ENCODE results near the gene APEX1.

APEX1 gene

DNA sequence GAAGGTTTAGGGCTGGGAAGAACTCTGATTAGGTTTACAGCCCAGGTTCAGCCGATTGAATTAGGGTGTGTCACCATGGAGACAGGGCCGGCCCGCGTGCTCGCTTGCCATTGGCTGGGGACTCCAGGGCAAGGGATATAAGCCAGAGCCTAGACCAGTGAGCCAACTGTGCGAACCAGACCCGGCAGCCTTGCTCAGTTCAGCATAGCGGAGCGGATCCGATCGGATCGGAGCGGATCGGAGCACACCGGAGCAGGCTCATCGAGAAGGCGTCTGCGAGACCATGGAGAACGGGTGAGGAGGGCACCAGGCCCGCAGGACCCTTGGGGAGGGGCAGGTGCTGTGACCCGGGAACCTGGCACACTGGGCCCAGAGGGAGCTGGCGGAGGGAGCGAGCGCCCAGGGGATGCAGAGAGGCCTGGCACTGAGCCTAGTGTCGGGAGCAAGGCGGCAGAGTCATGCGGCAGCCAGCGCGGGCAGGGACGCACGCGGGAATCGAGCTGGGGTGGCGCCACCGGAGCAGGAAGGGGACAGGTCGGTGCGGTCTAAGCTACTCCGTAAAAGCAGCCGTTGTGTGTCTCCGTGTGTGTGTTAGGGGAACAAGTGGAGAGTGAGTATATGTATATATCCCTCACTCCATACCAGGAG, 14.3 kb downstream of the APEX1 start, which contains the start of gene PNP:
PNP (plus strand) TSS at position 165 of the 648 bp plus-strand sequence; CDS start at position 284, 119 bp downstream.
- peak; percentile 30; the same call in 1 of the 2 replicates for TF ChIP-seq ZFX (IDR thresholded peaks at IDR 0.05)
- TF ChIP-seq, protein P1, sequence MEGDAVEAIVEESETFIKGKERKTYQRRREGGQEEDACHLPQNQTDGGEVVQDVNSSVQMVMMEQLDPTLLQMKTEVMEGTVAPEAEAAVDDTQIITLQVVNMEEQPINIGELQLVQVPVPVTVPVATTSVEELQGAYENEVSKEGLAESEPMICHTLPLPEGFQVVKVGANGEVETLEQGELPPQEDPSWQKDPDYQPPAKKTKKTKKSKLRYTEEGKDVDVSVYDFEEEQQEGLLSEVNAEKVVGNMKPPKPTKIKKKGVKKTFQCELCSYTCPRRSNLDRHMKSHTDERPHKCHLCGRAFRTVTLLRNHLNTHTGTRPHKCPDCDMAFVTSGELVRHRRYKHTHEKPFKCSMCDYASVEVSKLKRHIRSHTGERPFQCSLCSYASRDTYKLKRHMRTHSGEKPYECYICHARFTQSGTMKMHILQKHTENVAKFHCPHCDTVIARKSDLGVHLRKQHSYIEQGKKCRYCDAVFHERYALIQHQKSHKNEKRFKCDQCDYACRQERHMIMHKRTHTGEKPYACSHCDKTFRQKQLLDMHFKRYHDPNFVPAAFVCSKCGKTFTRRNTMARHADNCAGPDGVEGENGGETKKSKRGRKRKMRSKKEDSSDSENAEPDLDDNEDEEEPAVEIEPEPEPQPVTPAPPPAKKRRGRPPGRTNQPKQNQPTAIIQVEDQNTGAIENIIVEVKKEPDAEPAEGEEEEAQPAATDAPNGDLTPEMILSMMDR (conservative IDR thresholded peaks at IDR 0.05), result no peak
- peak within 1 kb of the TSS; percentile 89 for H3K27ac ChIP-seq

DNA sequence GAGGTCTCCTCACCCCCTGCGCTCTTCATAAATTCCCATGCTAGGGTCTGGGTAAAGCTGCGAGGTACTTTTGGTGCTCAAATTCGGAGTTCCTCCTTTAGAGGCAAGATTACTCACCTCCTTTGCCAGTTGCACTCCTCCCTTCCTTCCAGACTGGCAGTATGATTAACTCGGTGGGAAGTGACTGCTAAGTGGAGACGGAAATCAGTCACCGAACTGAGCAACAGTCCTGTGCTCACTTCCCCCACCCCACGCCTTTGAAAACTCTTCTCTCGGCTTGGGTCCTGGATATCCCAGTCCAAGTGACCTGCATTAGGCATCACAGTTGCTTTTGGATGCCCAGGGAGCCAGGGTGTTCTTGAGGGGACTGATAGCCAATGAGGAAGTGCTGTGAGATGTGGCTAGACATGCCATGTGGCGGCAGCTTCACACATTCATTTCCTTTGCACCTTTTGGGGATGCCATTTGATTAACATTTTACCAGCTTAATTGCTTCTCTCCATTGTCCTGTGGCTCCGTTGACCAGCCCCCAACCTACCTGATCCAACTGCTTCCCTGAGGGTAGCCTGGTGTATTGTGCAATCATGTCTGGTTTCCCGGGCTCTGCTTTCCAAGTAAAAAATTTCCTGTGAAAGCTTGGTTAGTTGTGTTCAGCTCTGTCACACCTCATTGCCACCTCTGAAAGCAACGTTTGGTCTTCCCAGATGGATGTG, 15.0 kb downstream of the APEX1 start:
- no peak for TF ChIP-seq ZFX (IDR thresholded peaks at IDR 0.05)
- TF ChIP-seq, protein P1 (conservative IDR thresholded peaks at IDR 0.05), result no peak
- peak overlapping the region; percentile 89 for H3K27ac ChIP-seq

DNA sequence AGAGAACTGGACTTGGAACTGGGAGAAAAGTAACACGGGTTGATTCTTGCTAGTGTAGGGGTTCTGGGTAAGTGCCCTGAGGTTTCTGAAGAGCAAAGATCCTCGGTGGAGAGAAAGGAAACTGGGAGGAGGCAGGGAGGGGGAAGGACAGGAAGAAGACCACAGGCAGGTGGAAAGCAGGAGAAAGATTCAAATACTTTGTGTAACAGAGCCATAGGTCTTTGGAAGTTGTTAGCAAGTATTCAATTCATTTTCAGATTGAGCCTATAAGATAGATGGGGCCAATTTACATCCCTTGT, 15.5 kb downstream of the APEX1 start:
- peak overlapping the region; percentile 89 for H3K27ac ChIP-seq

DNA sequence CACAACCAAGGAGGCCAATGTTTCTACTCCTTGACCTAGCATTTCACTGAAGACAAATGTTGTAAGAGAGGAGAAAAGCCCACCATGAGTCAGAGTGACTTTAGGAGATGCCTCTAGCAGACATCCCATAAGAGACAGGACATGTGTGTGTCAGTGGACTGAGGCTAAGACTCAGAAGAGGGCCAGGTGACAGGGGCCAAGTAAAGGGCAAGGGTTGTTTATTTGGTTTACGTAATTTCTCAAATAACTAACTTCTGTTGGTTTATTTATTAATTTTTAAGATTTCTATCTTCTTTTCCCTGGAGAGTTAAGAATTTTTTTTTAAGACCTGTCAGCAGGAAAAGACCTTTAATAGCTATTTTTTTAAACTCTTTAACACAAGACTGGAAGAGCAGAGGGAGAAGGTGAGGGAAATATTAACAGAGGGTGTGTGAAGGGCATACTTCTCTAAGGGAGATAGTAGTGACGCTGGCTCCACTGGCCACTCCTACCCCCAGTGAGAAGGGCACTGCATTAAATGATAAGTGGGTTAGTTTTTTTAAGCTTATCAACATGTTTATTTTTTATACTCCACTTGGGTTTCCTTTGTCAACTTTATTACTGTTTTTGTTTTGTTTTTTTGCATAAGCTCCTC, 17.6 kb downstream of the APEX1 start:
- no peak for TF ChIP-seq ZFX (IDR thresholded peaks at IDR 0.05)
- TF ChIP-seq, protein P1 (conservative IDR thresholded peaks at IDR 0.05), result no peak
- no peak overlapping the region for H3K27ac ChIP-seq

More for the DNA sequence above, 15.5 kb downstream of the APEX1 start:
- TF ChIP-seq, protein P1 (conservative IDR thresholded peaks at IDR 0.05), result no peak
- no peak for TF ChIP-seq ZFX (IDR thresholded peaks at IDR 0.05)

DNA sequence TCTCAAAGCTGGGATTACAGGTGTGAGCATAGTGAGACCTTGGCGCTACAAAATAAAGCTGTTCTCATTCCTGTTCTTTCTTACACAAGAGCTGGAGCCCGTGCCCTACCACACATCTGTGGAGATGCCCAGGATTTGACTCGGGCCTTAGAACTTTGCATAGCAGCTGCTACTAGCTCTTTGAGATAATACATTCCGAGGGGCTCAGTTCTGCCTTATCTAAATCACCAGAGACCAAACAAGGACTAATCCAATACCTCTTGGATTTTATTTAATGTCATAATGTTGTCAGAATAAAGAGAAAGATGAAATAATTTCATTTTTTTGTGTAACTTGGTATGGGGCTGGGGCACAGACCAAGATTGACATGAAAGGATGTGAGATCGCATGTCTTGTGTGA, 21.8 kb downstream of the APEX1 start:
- no peak overlapping the region for H3K27ac ChIP-seq
- TF ChIP-seq ZFX (IDR thresholded peaks at IDR 0.05), result no peak
- TF ChIP-seq, protein P1 (conservative IDR thresholded peaks at IDR 0.05), result no peak

DNA sequence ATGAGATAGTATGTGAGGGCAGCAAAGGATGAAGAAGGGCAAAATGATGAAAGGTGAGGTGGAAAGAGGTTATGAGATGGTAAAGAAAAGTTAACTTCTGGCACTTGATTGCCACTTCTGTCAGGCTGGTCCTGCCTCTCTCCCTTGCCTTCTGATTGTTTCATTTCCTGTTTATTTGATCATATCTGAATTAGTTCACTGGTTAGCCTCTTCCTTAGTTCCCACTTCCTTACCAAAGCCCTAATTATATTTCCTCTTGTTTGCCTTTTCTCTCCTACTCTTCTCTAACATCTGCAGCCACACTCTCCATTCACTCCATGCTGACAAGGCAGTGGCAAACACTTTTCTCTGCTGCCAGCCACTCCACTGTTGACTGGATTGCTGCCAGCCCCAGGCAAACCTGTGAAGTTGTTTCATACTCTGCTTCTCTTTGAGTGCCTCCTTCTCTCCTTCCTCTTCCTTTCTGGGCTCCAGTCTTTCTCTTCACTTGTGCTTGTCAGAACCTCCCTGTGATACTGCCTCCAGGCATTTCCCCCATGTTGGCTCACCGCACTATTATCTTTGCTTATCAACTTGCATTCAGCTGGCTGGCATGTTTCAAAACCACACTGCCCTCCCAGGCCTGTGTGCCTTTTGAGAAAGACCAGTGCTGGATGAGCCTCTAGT, 22.3 kb downstream of the APEX1 start:
- no peak for TF ChIP-seq ZFX (IDR thresholded peaks at IDR 0.05)
- TF ChIP-seq, protein P1 (conservative IDR thresholded peaks at IDR 0.05), result no peak

More for the DNA sequence above, 22.3 kb downstream of the APEX1 start:
- H3K27ac ChIP-seq, result no peak overlapping the region

Data from C4-2B (cell line).